AG04449 (cell line): ENCODE measurements around the gene R3HCC1L.

Source experiments
- CTCF ChIA-PET: fragments of 350-600 bp; formaldehyde crosslinking; extraction: SDS; loops from one replicate; lab custom pipeline; 2021; ENCODE audit warnings: antibody characterized with exemption; lab: Yijun Ruan, JAX
- POLR2A ChIA-PET: fragments of 400-600, 350-600 bp; formaldehyde crosslinking; extraction: SDS; loops from one replicate; lab custom pipeline; 2020; ENCODE audit warnings: antibody characterized with exemption, inconsistent platforms; lab: Yijun Ruan, JAX
- DNase-seq: peaks from one replicate; pipeline ENCODE4 v3.0.0-alpha.2; 2010; ENCODE audit warnings: low read depth, low spot score
- H3K4me3 ChIP-seq: 2 replicates; pipeline ENCODE4 v1.5.1; 2011; ENCODE audit warnings: low read depth, mild to moderate bottlenecking, control low read depth, low read length
- CTCF ChIP-seq: IDR thresholded peaks from one replicate; pipeline ENCODE4 v1.5.1; 2011; ENCODE audit warnings: mild to moderate bottlenecking, moderate library complexity, low read length, control low read depth, inconsistent platforms; ENCODE audit not compliant: insufficient read depth; ENCODE audit errors: missing control alignments

R3HCC1L gene

GRCh38 chr10:98274562-98274961 is 140.1 kb downstream of the R3HCC1L start:
- ChIA-PET POLR2A (interaction anchor here (0.6 kb wide), 1 partner anchor 102 kb away, joined by 3 read pairs; no protein-coding TSS in a partner anchor), CTCF (interaction anchor here (1.1 kb wide), 1 partner anchor 35 kb away, joined by 3 read pairs; no protein-coding TSS in a partner anchor)
- no peak for TF ChIP-seq CTCF
- no peak for DNase-seq
- H3K4me3 ChIP-seq, result no peak overlapping the region

- ChIA-PET CTCF (interaction anchor here (0.7 to 0.9 kb wide), 2 partner anchors 34 to 62 kb away, joined by 3 read pairs; no protein-coding TSS in a partner anchor), POLR2A (no interaction called here)
- no peak for TF ChIP-seq CTCF
These were observed 141.9 kb downstream of the R3HCC1L start for GRCh38 chr10:98276311-98276710.

GRCh38 chr10:98285416-98285815 is 151.0 kb downstream of the R3HCC1L start:
- DNase-seq, result no peak
- ChIA-PET POLR2A (interaction anchor here (0.8 kb wide), 1 partner anchor 15 kb away, joined by 4 read pairs; no protein-coding TSS in a partner anchor), CTCF (no interaction called here)
- H3K4me3 ChIP-seq, result no peak overlapping the region
- TF ChIP-seq CTCF, result no peak

More at GRCh38 chr10:98276311-98276710, 141.9 kb downstream of the R3HCC1L start:
- H3K4me3 ChIP-seq, result no peak overlapping the region
- no peak for DNase-seq

- POLR2A ChIA-PET, result no interaction called here
- no peak overlapping the region for H3K4me3 ChIP-seq
- TF ChIP-seq CTCF, result no peak
- CTCF ChIA-PET, result interaction anchor here (1.1 to 1.5 kb wide), 2 partner anchors 23 to 243 kb away, joined by 3 to 5 read pairs; no protein-coding TSS in a partner anchor
- DNase-seq, result no peak
These were observed 152.0 kb downstream of the R3HCC1L start for GRCh38 chr10:98286419-98286818.

- no peak for TF ChIP-seq CTCF
- ChIA-PET POLR2A (interaction anchor here (0.9 kb wide), 1 partner anchor 9 kb away, joined by 3 read pairs; no protein-coding TSS in a partner anchor), CTCF (interaction anchor here (1.5 kb wide), 1 partner anchor 22 kb away, joined by 5 read pairs; no protein-coding TSS in a partner anchor)
These were observed 152.9 kb downstream of the R3HCC1L start for GRCh38 chr10:98287321-98287720.

GRCh38 chr10:98289802-98290209 is 155.3 kb downstream of the R3HCC1L start:
- no peak for DNase-seq
- ChIA-PET CTCF (interaction anchor here (1.2 kb wide), 1 partner anchor 19 kb away, joined by 3 read pairs; no protein-coding TSS in a partner anchor), POLR2A (no interaction called here)
- no peak overlapping the region for H3K4me3 ChIP-seq
- TF ChIP-seq CTCF, result no peak

More at GRCh38 chr10:98287321-98287720, 152.9 kb downstream of the R3HCC1L start:
- no peak for DNase-seq
- no peak overlapping the region for H3K4me3 ChIP-seq
